ENCODE measurements around the gene APCDD1L.
A peak's percentile ranks its signal among the peaks of the same experiment; 100 is the strongest.

APCDD1L gene

GRCh38 chr20:58495623-58496428 lies 19.4 kb downstream of the APCDD1L start:
- Histone ChIP-seq H3K79me1 (ENCODE audit: low read depth, low read length) (no peaks in the 10 kb centered on the region), H3K4ac (ENCODE audit: low read length) (no peak overlapping the region), H3K4me1 (ENCODE audit: control insufficient read depth in 2 of 2, insufficient read depth in 1 of 2, low read depth in 1 of 2, low read length in 2 of 2) (peaks cover 5 to 20% of the 10 kb centered on the region in 2 donors), H2BK120ac (ENCODE audit: low read depth, low read length) (no peak overlapping the region), H3K9ac (ENCODE audit: low read depth, low read length, poor library complexity) (no peak overlapping the region), H4K91ac (ENCODE audit: low read depth, low read length, poor library complexity) (no peak overlapping the region), H3K27ac (replicated peaks; ENCODE audit: low read length) (no peak overlapping the region), H3K14ac (ENCODE audit: low read length) (no peak overlapping the region), H3K4me2 (ENCODE audit: insufficient read depth, low read length, poor library complexity, severe bottlenecking) (no peak overlapping the region), H3K27me3 (ENCODE audit: control insufficient read depth in 3 of 3, insufficient read depth in 3 of 3, low read depth in 1 of 3, low read length in 3 of 3) (no peaks in the 10 kb centered on the region), H3K23ac (ENCODE audit: low read depth, low read length, poor library complexity) (peak overlapping the region; percentile 48), H3K36me3 (replicated peaks in 1 of 2; ENCODE audit: control insufficient read depth in 2 of 2, insufficient read depth in 2 of 2, low read length in 2 of 2) (no peaks in the 10 kb centered on the region), H2BK5ac (ENCODE audit: low read length) (peak overlapping the region; percentile 10), H2AFZ (ENCODE audit: low read length) (peak overlapping the region; percentile 53), H4K8ac (ENCODE audit: low read depth, low read length) (no peak overlapping the region), H3K9me3 (replicated peaks in 1 of 2; ENCODE audit: control insufficient read depth in 2 of 2, insufficient read depth in 1 of 2, low read depth in 1 of 2, low read length in 2 of 2) (peaks cover 0 to 3% of the 10 kb centered on the region in 2 donors), H3K4me3 (ENCODE audit: low read length in 2 of 2) (no peak overlapping the region), H2BK12ac (ENCODE audit: low read length) (peak overlapping the region; percentile 30), H2BK15ac (ENCODE audit: low read length) (no peak overlapping the region), H2AK5ac (ENCODE audit: low read depth, low read length) (peak overlapping the region; percentile 64), H3K18ac (ENCODE audit: low read length) (no peak overlapping the region)
- no CpG with 5 or more reads among the region's 15 CpGs for WGBS, 2 donors (ENCODE audit: extremely low coverage in 2 of 2, insufficient read length in 2 of 2, insufficient replicate concordance in 1 of 2)
- no peak for DNase-seq (ENCODE audit: low spot score)

- H3K36me3 ChIP-seq (replicated peaks in 1 of 2; ENCODE audit: control insufficient read depth in 2 of 2, insufficient read depth in 2 of 2, low read length in 2 of 2), result no peaks in the 10 kb centered on the region
- peaks cover 5% of the 10 kb centered on the region in 2 donors for H3K9me3 ChIP-seq (replicated peaks in 1 of 2; ENCODE audit: control insufficient read depth in 2 of 2, insufficient read depth in 1 of 2, low read depth in 1 of 2, low read length in 2 of 2)
- H2BK120ac ChIP-seq (ENCODE audit: low read depth, low read length), result no peak overlapping the region
- H3K4me2 ChIP-seq (ENCODE audit: insufficient read depth, low read length, poor library complexity, severe bottlenecking), result no peak overlapping the region
- H3K23ac ChIP-seq (ENCODE audit: low read depth, low read length, poor library complexity), result peak overlapping the region; percentile 48
- no peak overlapping the region for H4K8ac ChIP-seq (ENCODE audit: low read depth, low read length)
- H3K9ac ChIP-seq (ENCODE audit: low read depth, low read length, poor library complexity), result no peak overlapping the region
- H2AFZ ChIP-seq (ENCODE audit: low read length), result no peak overlapping the region
- H2BK5ac ChIP-seq (ENCODE audit: low read length), result no peak overlapping the region
- peaks cover 5 to 20% of the 10 kb centered on the region in 2 donors for H3K4me1 ChIP-seq (ENCODE audit: control insufficient read depth in 2 of 2, insufficient read depth in 1 of 2, low read depth in 1 of 2, low read length in 2 of 2)
- no peaks in the 10 kb centered on the region for H3K27me3 ChIP-seq (ENCODE audit: control insufficient read depth in 3 of 3, insufficient read depth in 3 of 3, low read depth in 1 of 3, low read length in 3 of 3)
- no peak overlapping the region for H2AK5ac ChIP-seq (ENCODE audit: low read depth, low read length)
- no peak overlapping the region for H3K4me3 ChIP-seq (ENCODE audit: low read length in 2 of 2)
- H3K14ac ChIP-seq (ENCODE audit: low read length), result peak overlapping the region; percentile 43
- H4K91ac ChIP-seq (ENCODE audit: low read depth, low read length, poor library complexity), result no peak overlapping the region
- H2BK15ac ChIP-seq (ENCODE audit: low read length), result no peak overlapping the region
- H3K27ac ChIP-seq (replicated peaks; ENCODE audit: low read length), result no peak overlapping the region
- WGBS, 2 donors (ENCODE audit: extremely low coverage in 2 of 2, insufficient read length in 2 of 2, insufficient replicate concordance in 1 of 2), result no CpG with 5 or more reads among the region's 13 CpGs
- no peak overlapping the region for H2BK12ac ChIP-seq (ENCODE audit: low read length)
- H3K18ac ChIP-seq (ENCODE audit: low read length), result no peak overlapping the region
- no peaks in the 10 kb centered on the region for H3K79me1 ChIP-seq (ENCODE audit: low read depth, low read length)
- no peak overlapping the region for H3K4ac ChIP-seq (ENCODE audit: low read length)
- DNase-seq (ENCODE audit: low spot score), result no peak
Observed at GRCh38 chr20:58494923-58495622, 20.1 kb downstream of the APCDD1L start.

GRCh38 chr20:58492795-58493524 lies 22.2 kb downstream of the APCDD1L start:
- WGBS, 2 donors (ENCODE audit: extremely low coverage in 2 of 2, insufficient read length in 2 of 2, insufficient replicate concordance in 1 of 2), result no CpG with 5 or more reads among the region's 4 CpGs
- Histone ChIP-seq H3K9me3 (replicated peaks in 1 of 2; ENCODE audit: control insufficient read depth in 2 of 2, insufficient read depth in 1 of 2, low read depth in 1 of 2, low read length in 2 of 2) (peaks cover 2 to 5% of the 10 kb centered on the region in 2 donors), H3K36me3 (replicated peaks in 1 of 2; ENCODE audit: control insufficient read depth in 2 of 2, insufficient read depth in 2 of 2, low read length in 2 of 2) (no peaks in the 10 kb centered on the region), H2BK15ac (ENCODE audit: low read length) (no peak overlapping the region), H3K27me3 (ENCODE audit: control insufficient read depth in 3 of 3, insufficient read depth in 3 of 3, low read depth in 1 of 3, low read length in 3 of 3) (no peaks in the 10 kb centered on the region), H2AK5ac (ENCODE audit: low read depth, low read length) (no peak overlapping the region), H3K23ac (ENCODE audit: low read depth, low read length, poor library complexity) (peak overlapping the region; percentile 1), H3K4me3 (ENCODE audit: low read length in 2 of 2) (peak overlapping the region in 1 of 2 donors; percentile 47), H3K4me2 (ENCODE audit: insufficient read depth, low read length, poor library complexity, severe bottlenecking) (no peak overlapping the region), H3K79me1 (ENCODE audit: low read depth, low read length) (no peaks in the 10 kb centered on the region), H2BK120ac (ENCODE audit: low read depth, low read length) (no peak overlapping the region), H3K14ac (ENCODE audit: low read length) (peak overlapping the region; percentile 40), H4K8ac (ENCODE audit: low read depth, low read length) (peak overlapping the region; percentile 78), H3K9ac (ENCODE audit: low read depth, low read length, poor library complexity) (peak overlapping the region; percentile 8), H3K18ac (ENCODE audit: low read length) (no peak overlapping the region), H2AFZ (ENCODE audit: low read length) (no peak overlapping the region), H3K27ac (replicated peaks; ENCODE audit: low read length) (no peak overlapping the region), H3K4ac (ENCODE audit: low read length) (no peak overlapping the region), H2BK12ac (ENCODE audit: low read length) (no peak overlapping the region), H4K91ac (ENCODE audit: low read depth, low read length, poor library complexity) (no peak overlapping the region), H3K4me1 (ENCODE audit: control insufficient read depth in 2 of 2, insufficient read depth in 1 of 2, low read depth in 1 of 2, low read length in 2 of 2) (peaks cover 5 to 20% of the 10 kb centered on the region in 2 donors), H2BK5ac (ENCODE audit: low read length) (no peak overlapping the region)
- no peak for DNase-seq (ENCODE audit: low spot score)
